Stimulated activated CD4-positive, alpha-beta T cell treated with anti-CD3 and anti-CD28 coated beads, TNF-alpha, amount 100 ng/mL, for 48 hours (primary cell): ENCODE measurements around the gene GOLPH3.
"Not testable (repeated sequence)": the region's sequence is repeated elsewhere in the genome, so short reads cannot be mapped to it uniquely, and the experiment has no call there.

Source experiments
- DNase-seq, 3 donors: peaks; one replicate each; pipeline ENCODE4 v3.0.0-alpha.2; 2020; ENCODE audit warnings: low read depth in 3 of 3

GOLPH3 gene

GRCh38 chr5:32135086-32135485 lies 39.0 kb downstream of the GOLPH3 start:
- no peak for DNase-seq

- no peak for DNase-seq
Observed at GRCh38 chr5:32132757-32133156, 41.4 kb downstream of the GOLPH3 start.

DNA sequence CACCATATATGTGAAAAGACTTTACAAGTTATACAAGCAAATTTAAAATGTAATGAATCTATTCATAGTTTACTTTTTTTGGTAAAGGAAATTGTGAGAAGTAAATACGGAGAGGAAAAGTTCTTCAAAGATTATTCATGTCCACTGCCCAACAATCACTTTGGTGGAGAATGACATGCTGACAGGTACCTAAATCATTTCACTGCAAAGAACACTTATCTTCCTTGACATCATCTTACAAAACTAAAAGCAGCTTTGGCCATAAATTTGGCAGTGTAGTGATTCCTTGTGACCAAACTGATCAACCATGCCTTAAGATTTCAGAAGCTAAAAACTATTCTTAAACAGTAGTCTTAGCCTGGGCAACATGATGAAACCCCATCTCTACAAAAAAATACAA lies 42.5 kb downstream of the GOLPH3 start:
- no peak for DNase-seq

GRCh38 chr5:32130865-32131264 lies 43.3 kb downstream of the GOLPH3 start:
- DNase-seq = no peak

DNA sequence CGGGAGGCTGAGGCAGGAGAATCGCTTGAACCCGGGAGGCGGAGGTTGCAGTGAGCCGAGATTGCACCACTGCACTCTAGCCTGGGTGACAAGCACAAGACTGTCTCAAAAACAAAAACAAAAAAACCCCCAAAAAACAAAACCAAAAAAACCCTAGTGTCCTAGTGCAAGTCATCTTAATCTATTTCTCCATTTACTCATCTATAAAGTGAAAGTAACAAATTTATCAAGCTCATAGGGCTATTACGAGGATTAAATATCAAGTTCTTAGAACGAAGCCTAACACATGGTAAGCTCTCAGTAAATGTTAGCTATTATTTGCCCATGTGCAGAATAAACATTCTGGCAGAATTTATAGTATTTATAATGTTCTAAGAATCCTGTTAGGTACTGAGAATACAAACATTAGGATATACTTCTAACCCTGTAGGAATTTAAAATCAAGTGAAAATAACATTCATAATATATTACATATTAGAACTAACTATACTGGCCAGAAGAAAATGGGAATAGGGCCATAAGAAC lies 45.0 kb downstream of the GOLPH3 start:
- no peak for DNase-seq

GRCh38 chr5:32127711-32128110 lies 46.4 kb downstream of the GOLPH3 start:
- no peak for DNase-seq

GRCh38 chr5:32126691-32127090 lies 47.4 kb downstream of the GOLPH3 start:
- DNase-seq = no peak

DNA sequence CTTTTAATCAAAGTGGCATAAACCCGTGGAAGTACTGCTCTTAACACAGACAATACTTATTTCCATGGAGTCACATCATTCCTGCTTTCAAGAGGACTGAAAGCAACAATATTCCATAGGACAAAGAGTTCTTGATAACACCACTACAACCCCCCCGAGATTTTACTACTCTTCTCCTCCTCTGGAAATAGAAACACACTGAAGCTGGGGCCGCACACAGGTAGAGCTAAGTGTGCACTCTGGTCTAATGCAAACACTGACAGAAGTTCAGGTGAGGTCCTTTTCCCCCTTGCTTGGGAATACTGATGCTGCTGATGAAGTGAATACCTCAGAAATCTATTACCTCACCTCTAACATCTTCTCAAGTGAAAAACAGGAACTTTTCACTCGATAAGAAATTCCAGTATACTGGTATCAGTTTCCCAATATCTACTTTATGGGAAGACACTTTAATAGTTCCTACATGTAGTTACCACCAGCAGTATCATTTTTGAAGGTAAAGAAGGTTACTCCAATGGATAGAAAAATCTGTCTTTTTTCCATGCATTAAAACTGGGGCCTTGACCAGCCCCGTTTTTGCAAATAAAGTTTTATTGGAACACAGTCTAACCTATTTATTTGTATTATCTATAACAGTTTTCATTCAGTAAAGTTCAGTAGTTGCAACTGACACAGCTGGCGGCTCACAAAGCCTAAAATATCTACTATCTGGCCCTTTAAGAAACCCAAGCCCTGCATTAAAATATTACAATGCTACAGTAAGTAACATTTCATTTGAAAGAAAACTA lies 50.0 kb downstream of the GOLPH3 start:
- DNase-seq = no peak

DNA sequence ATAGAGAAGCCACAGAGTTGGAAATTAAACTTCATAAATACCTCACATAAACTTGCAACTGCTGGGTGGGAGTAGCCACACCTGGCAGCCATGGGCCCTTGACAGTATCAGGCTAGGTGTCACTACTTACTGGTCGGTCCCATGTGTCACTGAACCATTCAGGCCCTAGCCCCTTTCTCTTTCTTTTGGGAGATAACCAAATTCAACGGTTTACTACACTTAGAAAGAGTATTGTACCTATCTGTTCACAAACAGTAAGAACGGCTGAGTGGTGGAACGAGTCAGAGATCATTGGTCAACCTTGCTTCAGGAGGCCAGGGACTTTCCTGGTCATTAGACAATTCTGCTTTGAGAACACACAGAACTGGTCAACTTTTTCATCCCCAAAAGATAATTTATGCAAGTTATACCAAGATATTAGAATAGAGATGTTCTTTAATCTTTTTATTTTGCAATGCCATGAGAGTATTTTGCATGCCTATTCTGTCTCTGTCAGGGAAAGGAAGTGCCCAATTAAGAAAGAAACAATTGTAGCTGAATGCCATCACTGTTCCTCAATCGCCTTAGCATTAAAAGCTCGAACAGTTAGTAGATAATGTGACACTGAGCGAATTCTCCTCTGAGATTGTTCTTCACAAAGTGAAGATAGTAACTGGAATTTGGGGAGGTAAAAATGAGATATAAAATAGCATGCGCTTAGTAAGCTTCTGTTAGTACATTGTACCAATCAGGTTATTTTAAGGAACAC lies 50.9 kb downstream of the GOLPH3 start:
- no peak for DNase-seq

GRCh38 chr5:32118922-32119321 lies 55.2 kb downstream of the GOLPH3 start:
- not testable (repeated sequence) for DNase-seq

GRCh38 chr5:32116574-32117313 lies 57.4 kb downstream of the GOLPH3 start:
- no peak for DNase-seq

GRCh38 chr5:32115985-32116384 lies 58.1 kb downstream of the GOLPH3 start:
- no peak for DNase-seq

GRCh38 chr5:32110111-32110696 lies 63.9 kb downstream of the GOLPH3 start:
- no peak for DNase-seq

- no peak for DNase-seq
Observed at GRCh38 chr5:32109236-32109635, 64.9 kb downstream of the GOLPH3 start.

GRCh38 chr5:32108167-32108566 lies 66.0 kb downstream of the GOLPH3 start:
- DNase-seq = no peak

GRCh38 chr5:32107291-32107690 lies 66.8 kb downstream of the GOLPH3 start:
- DNase-seq = no peak

GRCh38 chr5:32103521-32103920 lies 70.6 kb downstream of the GOLPH3 start:
- no peak for DNase-seq

DNA sequence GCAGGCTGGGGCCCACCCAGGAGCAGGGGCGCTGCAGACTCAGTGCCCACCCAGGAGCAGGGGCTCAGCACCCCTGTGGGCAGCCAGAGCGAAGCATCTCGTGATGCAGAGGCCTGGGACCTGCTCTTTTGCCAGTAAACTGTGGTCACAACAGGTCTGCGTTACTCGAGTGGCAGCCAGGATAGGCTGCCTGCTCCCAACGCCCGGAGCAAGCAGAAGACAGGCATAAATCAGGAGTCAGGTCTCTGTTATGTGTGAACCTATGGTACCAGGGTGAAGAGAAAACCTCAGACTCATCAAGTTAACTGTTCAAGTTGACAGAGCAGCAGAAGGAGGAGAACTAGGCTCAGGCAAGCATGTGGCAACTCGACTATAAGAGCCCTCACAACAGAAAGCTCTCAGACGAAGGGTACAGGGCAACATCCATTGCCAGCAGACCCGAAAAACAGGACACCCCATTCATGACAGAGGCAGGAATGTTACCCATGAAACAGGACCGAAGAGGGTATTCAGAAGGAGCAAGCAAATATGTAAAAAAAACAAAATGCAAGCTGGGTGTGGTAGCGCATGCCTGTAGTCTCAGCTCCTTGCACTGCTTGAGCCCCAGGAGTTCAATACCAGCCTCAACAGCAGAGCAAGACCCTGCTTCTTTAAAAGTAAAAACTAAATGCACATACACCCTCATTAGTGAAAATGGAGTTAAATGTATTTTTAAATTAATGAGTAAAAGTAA lies 71.7 kb downstream of the GOLPH3 start:
- DNase-seq = no peak

DNA sequence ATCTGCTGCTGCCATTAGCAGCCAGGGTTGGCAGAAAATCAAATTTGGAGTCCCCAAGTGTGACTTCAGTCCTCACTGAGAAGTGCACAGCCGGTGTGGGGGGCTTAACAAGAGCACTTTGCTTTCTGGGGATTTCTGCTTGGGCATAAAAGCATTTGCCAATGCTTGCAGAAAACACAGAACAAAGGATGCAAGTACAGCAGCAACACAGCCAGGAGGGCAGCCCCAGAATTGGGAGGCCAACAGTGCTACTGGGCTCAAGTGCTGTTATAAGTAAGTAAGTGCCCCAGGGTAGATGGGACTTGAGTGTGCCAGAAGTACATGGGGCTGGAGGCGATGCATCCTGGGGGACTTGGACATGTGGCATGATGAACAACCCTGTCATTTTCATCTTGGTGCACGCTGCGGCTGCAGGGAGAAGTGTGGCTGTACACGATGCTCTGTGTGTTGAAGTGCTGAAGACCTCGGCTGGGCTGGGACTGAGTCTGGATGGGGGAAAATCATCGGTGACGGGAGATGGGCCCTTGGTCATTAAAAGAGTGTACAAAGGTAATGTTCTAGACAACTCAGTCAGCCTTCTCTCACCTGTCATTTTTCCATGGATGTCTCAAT lies 73.3 kb downstream of the GOLPH3 start:
- no peak for DNase-seq

GRCh38 chr5:32100230-32100629 lies 73.9 kb downstream of the GOLPH3 start:
- no peak for DNase-seq
